ENCODE measurements around the gene WDPCP.

- TF ChIP-seq CTCF (IDR thresholded peaks at IDR 0.05) (no peak), POLR2A (IDR thresholded peaks at IDR 0.05) (no peak)
These were observed 147.7 kb downstream of the WDPCP start for GRCh38 chr2:63440612-63441011.
